ENCODE data around the gene SELENOP. TPM values are rescaled to one million over a fixed set of nuclear protein-coding genes. Genes with fewer than 3 reads are reported as not detected.
A peak's percentile ranks its signal among the peaks of the same experiment; 100 is the strongest.
"Not testable (repeated sequence)": the region's sequence is repeated elsewhere in the genome, so short reads cannot be mapped to it uniquely, and the experiment has no call there.

Gene SELENOP
- total and polyA plus RNA-seq, 5 experiments from 2014 or later, result 0.44 to 3.9 (median 1.5) TPM; not detected in 1

GRCh38 chr5:42824347-42824976 is 12.8 kb upstream of the SELENOP start:
- Mint-ChIP-seq H3K4me1 (no peaks in the 10 kb centered on the region), H3K36me3 (no peaks in the 10 kb centered on the region), H3K9me3 (no peaks in the 10 kb centered on the region), H3K27ac (no peak overlapping the region), H3K4me3 (no peak overlapping the region), H3K27me3 (peaks cover 0 to 7% (median 0%) of the 10 kb centered on the region in 5 donors)
- POLR2A ChIA-PET, result no interaction called here
- ATAC-seq, result no peak
- no peak for DNase-seq

- H3K4me3 Mint-ChIP-seq, result no peak overlapping the region
- POLR2A ChIA-PET, result no interaction called here
- H3K36me3 Mint-ChIP-seq, result no peaks in the 10 kb centered on the region
- DNase-seq, result no peak
- no peaks in the 10 kb centered on the region for H3K9me3 Mint-ChIP-seq
- no peak overlapping the region for H3K27ac Mint-ChIP-seq
- no peaks in the 10 kb centered on the region for H3K4me1 Mint-ChIP-seq
- peaks cover 0 to 6% (median 0%) of the 10 kb centered on the region in 5 donors for H3K27me3 Mint-ChIP-seq
- no peak for ATAC-seq
Measured at GRCh38 chr5:42822548-42822947, 10.9 kb upstream of the SELENOP start.

GRCh38 chr5:42819745-42820144 is 8.1 kb upstream of the SELENOP start:
- no peak for DNase-seq
- POLR2A ChIA-PET, result interaction anchor here (0.7 kb wide), 1 partner anchor 43 kb away, joined by 4 read pairs; no protein-coding TSS in a partner anchor
- H3K4me1 Mint-ChIP-seq, result no peaks in the 10 kb centered on the region
- no peak overlapping the region for H3K4me3 Mint-ChIP-seq
- H3K9me3 Mint-ChIP-seq, result no peaks in the 10 kb centered on the region
- no peaks in the 10 kb centered on the region for H3K36me3 Mint-ChIP-seq
- H3K27me3 Mint-ChIP-seq, result peaks cover 0 to 4% (median 0%) of the 10 kb centered on the region in 5 donors
- no peak overlapping the region for H3K27ac Mint-ChIP-seq
- no peak for ATAC-seq

- DNase-seq, H3K9me3 Mint-ChIP-seq, H3K27ac Mint-ChIP-seq, H3K27me3 Mint-ChIP-seq, ATAC-seq, H3K4me1 Mint-ChIP-seq, H3K36me3 Mint-ChIP-seq, H3K4me3 Mint-ChIP-seq, POLR2A ChIA-PET: not testable (repeated sequence)
Measured at GRCh38 chr5:42816546-42816945, 4.9 kb upstream of the SELENOP start.

- Mint-ChIP-seq H3K9me3 (no peaks in the 10 kb centered on the region), H3K27ac (no peak overlapping the region), H3K36me3 (peaks cover 0 to 2% (median 0%) of the 10 kb centered on the region in 3 donors), H3K4me1 (peaks cover 0 to 6% (median 2%) of the 10 kb centered on the region in 4 donors), H3K27me3 (no peaks in the 10 kb centered on the region), H3K4me3 (no peak overlapping the region)
- no peak for DNase-seq
- POLR2A ChIA-PET, result no interaction called here
- no peak for ATAC-seq
Measured at GRCh38 chr5:42813533-42813932, 1.8 kb upstream of the SELENOP start.

- DNase-seq (no peak), ATAC-seq (no peak)
- H3K4me1 Mint-ChIP-seq, result peaks cover 0 to 6% (median 2%) of the 10 kb centered on the region in 4 donors
- H3K27ac Mint-ChIP-seq, result no peak overlapping the region
- H3K36me3 Mint-ChIP-seq, result peaks cover 0 to 2% (median 0%) of the 10 kb centered on the region in 3 donors
- H3K27me3 Mint-ChIP-seq, result no peaks in the 10 kb centered on the region
- no peaks in the 10 kb centered on the region for H3K9me3 Mint-ChIP-seq
- POLR2A ChIA-PET, result no interaction called here
- no peak overlapping the region for H3K4me3 Mint-ChIP-seq
Measured at GRCh38 chr5:42812620-42813019, 928 bp upstream of the SELENOP start.

GRCh38 chr5:42810834-42811590 is 680 bp downstream of the SELENOP start:
- no peak overlapping the region for H3K4me3 Mint-ChIP-seq
- peaks cover 0 to 2% (median 0%) of the 10 kb centered on the region in 3 donors for H3K36me3 Mint-ChIP-seq
- POLR2A ChIA-PET, result no interaction called here
- DNase-seq (no peak), ATAC-seq (no peak)
- H3K9me3 Mint-ChIP-seq, result no peaks in the 10 kb centered on the region
- H3K4me1 Mint-ChIP-seq, result peaks cover 0 to 6% (median 2%) of the 10 kb centered on the region in 4 donors
- peaks cover 0 to 1% (median 0%) of the 10 kb centered on the region in 5 donors for H3K27me3 Mint-ChIP-seq
- no peak overlapping the region for H3K27ac Mint-ChIP-seq

GRCh38 chr5:42808888-42809611 is 2.6 kb downstream of the SELENOP start:
- H3K4me1 Mint-ChIP-seq, result peaks cover 0 to 6% (median 2%) of the 10 kb centered on the region in 4 donors
- no peak overlapping the region for H3K4me3 Mint-ChIP-seq
- peaks cover 0 to 3% (median 0%) of the 10 kb centered on the region in 3 donors for H3K36me3 Mint-ChIP-seq
- ATAC-seq (no peak), DNase-seq (no peak)
- H3K9me3 Mint-ChIP-seq, result no peaks in the 10 kb centered on the region
- peaks cover 0 to 1% (median 0%) of the 10 kb centered on the region in 5 donors for H3K27me3 Mint-ChIP-seq
- POLR2A ChIA-PET, result no interaction called here
- peak overlapping the region in 1 of 10 donors; percentile 57 for H3K27ac Mint-ChIP-seq

GRCh38 chr5:42807722-42808447 is 3.8 kb downstream of the SELENOP start:
- ATAC-seq (no peak), DNase-seq (no peak)
- Mint-ChIP-seq H3K9me3 (no peaks in the 10 kb centered on the region), H3K27me3 (peaks cover 0 to 1% (median 0%) of the 10 kb centered on the region in 5 donors), H3K36me3 (peaks cover 0 to 7% (median 0%) of the 10 kb centered on the region in 3 donors), H3K4me3 (no peak overlapping the region), H3K27ac (no peak overlapping the region), H3K4me1 (peaks cover 0 to 6% (median 2%) of the 10 kb centered on the region in 4 donors)
- POLR2A ChIA-PET, result no interaction called here

GRCh38 chr5:42806701-42807262 is 4.9 kb downstream of the SELENOP start:
- POLR2A ChIA-PET, result no interaction called here
- peaks cover 0 to 3% (median under 1%) of the 10 kb centered on the region in 4 donors for H3K4me1 Mint-ChIP-seq
- ATAC-seq (no peak), DNase-seq (no peak)
- peaks cover 0 to 10% (median 0%) of the 10 kb centered on the region in 3 donors for H3K36me3 Mint-ChIP-seq
- H3K27ac Mint-ChIP-seq, result no peak overlapping the region
- H3K4me3 Mint-ChIP-seq, result no peak overlapping the region
- H3K9me3 Mint-ChIP-seq, result no peaks in the 10 kb centered on the region
- H3K27me3 Mint-ChIP-seq, result peaks cover 0 to 1% (median 0%) of the 10 kb centered on the region in 5 donors

- Mint-ChIP-seq H3K27me3 (peaks cover 0 to 1% (median 0%) of the 10 kb centered on the region in 5 donors), H3K9me3 (no peaks in the 10 kb centered on the region), H3K4me3 (no peak overlapping the region), H3K36me3 (peaks cover 0 to 9% (median 0%) of the 10 kb centered on the region in 3 donors), H3K27ac (no peak overlapping the region), H3K4me1 (no peaks in the 10 kb centered on the region)
- ATAC-seq, result no peak
- POLR2A ChIA-PET, result no interaction called here
- no peak for DNase-seq
Measured at GRCh38 chr5:42806004-42806700, 5.5 kb downstream of the SELENOP start.

Measured in naive thymus-derived CD8-positive, alpha-beta T cell (primary cell).